Panc1 (cell line): Measurements from ENCODE around the gene NAAA. TPM values are rescaled to one million over a fixed set of nuclear protein-coding genes. Genes with fewer than 3 reads are reported as not detected.

Source experiments
- ATAC-seq: fragments of 200-7000 bp; cut with Tn5 transposase; 2 replicates; pipeline ENCODE4 v1.9.1; 2020; ENCODE audit warnings: mild to moderate bottlenecking, moderate library complexity
- BruUV-seq: library from RNA; stranded (reverse); fragments of 400-500 nt; replicated peaks from 2 replicates; lab custom pipeline; 2021; lab: Mats Ljungman, UMichigan
- CTCF ChIA-PET: fragments of 300-600 bp; sonication (Branson Sonifier 250); formaldehyde crosslinking; loops from one replicate; lab custom pipeline; 2022; ENCODE audit warnings: antibody characterized with exemption; lab: Charles Lee
- POLR2A ChIA-PET: fragments of 300-600 bp; sonication (Branson Sonifier 250); formaldehyde crosslinking; loops from one replicate; lab custom pipeline; 2022; ENCODE audit warnings: antibody characterized with exemption; lab: Charles Lee
- DNase-seq: peaks from one replicate; pipeline ENCODE4 v3.0.0-alpha.2; 2010; ENCODE audit warnings: low read depth, low spot score
- H3K27ac ChIP-seq: 2 replicates; pipeline ENCODE4 v1.5.1; 2011; ENCODE audit warnings: mild to moderate bottlenecking, low read length, inconsistent platforms
- H3K27me3 ChIP-seq: fragments of 200-500 bp; sonication (Bioruptor generic); 2 replicates; pipeline ENCODE4 v1.6.0; 2014; ENCODE audit warnings: low read length, inconsistent platforms; ENCODE audit not compliant: control insufficient read depth, insufficient read depth
- H3K36me3 ChIP-seq: fragments of 200-500 bp; sonication (Bioruptor generic); 2 replicates; pipeline ENCODE4 v1.5.1; 2014; ENCODE audit warnings: inconsistent platforms, mild to moderate bottlenecking, low read length, moderate library complexity; ENCODE audit not compliant: control insufficient read depth, insufficient read depth
- H3K4me1 ChIP-seq: 2 replicates; pipeline ENCODE4 v1.5.1; 2011; ENCODE audit warnings: inconsistent platforms, mild to moderate bottlenecking, low read length, moderate library complexity; ENCODE audit not compliant: control insufficient read depth, insufficient read depth
- H3K4me3 ChIP-seq, 2 experiments: 2 replicates each; pipeline ENCODE4 v1.5.1; 2011 to 2012; ENCODE audit warnings: low read depth in 2 of 2, low read length in 2 of 2, mild to moderate bottlenecking in 2 of 2, inconsistent platforms in 1 of 2, moderate library complexity in 1 of 2
- H3K9me3 ChIP-seq: fragments of 200-500 bp; sonication (Bioruptor generic); 2 replicates; pipeline ENCODE4 v1.5.1; 2014; ENCODE audit warnings: low read depth, mild to moderate bottlenecking, inconsistent platforms, low read length, moderate library complexity; ENCODE audit not compliant: control insufficient read depth, insufficient read depth
- POLR2AphosphoS5 ChIP-seq: IDR thresholded peaks from 2 replicates; pipeline ENCODE4 v1.6.1; 2012; ENCODE audit warnings: mild to moderate bottlenecking, low read depth, low read length, moderate library complexity
- SIN3A ChIP-seq: IDR thresholded peaks from 2 replicates; pipeline ENCODE4 v1.6.1; 2012; ENCODE audit warnings: low read depth, mild to moderate bottlenecking, low read length, moderate library complexity, borderline replicate concordance; ENCODE audit not compliant: insufficient read depth
- TCF7L2 ChIP-seq: IDR thresholded peaks from 2 replicates; pipeline ENCODE4 v1.6.1; 2011; ENCODE audit warnings: mild to moderate bottlenecking, low read depth, low read length, inconsistent platforms
- in situ Hi-C: cut with HindIII; loops from 2 replicates; pipeline ENCODE4 v1.10.0; 2016; ENCODE audit warnings: low sequenced_read_pairs, low pct_unique_long_range_greater_than_20kb
- intact Hi-C: fragments of 100-400 bp; cut with micrococcal nuclease; formaldehyde crosslinking; loops from one replicate; pipeline ENCODE4 v1.10.0; 2022; ENCODE audit not compliant: unreplicated experiment
- total RNA-seq: library from RNA; stranded (reverse); gene quantifications from one replicate; pipeline ENCODE4 v1.2.1, GENCODE V29; 2021; ENCODE audit not compliant: unreplicated experiment
- TF ChIP-seq, protein P1 (sequence below): fragments of 450-650 bp; IDR thresholded peaks from 2 replicates; pipeline ENCODE4 v1.5.1; 2017; ENCODE audit warnings: mild to moderate bottlenecking
- TF ChIP-seq, protein P2 (sequence below), 2 experiments: IDR thresholded peaks; 2 replicates each; pipeline ENCODE4 v1.6.1; 2011 to 2012; ENCODE audit warnings: low read depth in 2 of 2, control low read depth in 1 of 2, low read length in 1 of 2, mild to moderate bottlenecking in 1 of 2, moderate library complexity in 1 of 2; ENCODE audit not compliant: insufficient read depth in 1 of 2

The NAAA gene
- total RNA-seq, 1 experiment from 2014 or later: 11.9 TPM

DNA sequence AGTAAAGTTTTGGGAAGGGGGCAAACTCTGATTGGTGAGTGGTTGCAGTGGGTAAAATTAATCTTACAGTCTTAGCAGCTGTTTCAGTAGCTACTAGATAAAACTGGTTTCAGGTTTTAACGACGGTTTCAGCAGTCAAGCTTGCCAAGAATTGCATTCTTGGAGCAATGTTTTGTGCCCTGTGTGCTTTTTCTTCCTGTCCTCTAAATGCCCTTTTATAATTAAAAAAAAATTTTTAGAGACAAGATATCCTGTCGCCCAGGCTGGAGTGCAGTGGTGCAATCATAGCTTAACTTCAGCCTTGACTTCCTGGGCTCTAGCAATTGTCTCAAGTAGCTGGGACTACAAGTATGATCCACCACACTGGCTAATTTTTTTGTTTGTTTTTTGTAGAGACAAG, 32.3 kb downstream of the NAAA start:
- intact Hi-C loops: no loop called here
- in situ Hi-C loops: no loop called here
- Histone ChIP-seq H3K27me3 (no peaks in the 10 kb centered on the region), H3K4me1 (no peaks in the 10 kb centered on the region), H3K36me3 (no peaks in the 10 kb centered on the region), H3K4me3 (no peak overlapping the region), H3K9me3 (no peaks in the 10 kb centered on the region), H3K27ac (no peak overlapping the region)
- ChIA-PET POLR2A (no interaction called here), CTCF (no interaction called here)
- DNase-seq: no peak
- ATAC-seq: no peak
- no peak for TF ChIP-seq SIN3A
- TF ChIP-seq POLR2AphosphoS5: no peak
- TF ChIP-seq, protein P1, sequence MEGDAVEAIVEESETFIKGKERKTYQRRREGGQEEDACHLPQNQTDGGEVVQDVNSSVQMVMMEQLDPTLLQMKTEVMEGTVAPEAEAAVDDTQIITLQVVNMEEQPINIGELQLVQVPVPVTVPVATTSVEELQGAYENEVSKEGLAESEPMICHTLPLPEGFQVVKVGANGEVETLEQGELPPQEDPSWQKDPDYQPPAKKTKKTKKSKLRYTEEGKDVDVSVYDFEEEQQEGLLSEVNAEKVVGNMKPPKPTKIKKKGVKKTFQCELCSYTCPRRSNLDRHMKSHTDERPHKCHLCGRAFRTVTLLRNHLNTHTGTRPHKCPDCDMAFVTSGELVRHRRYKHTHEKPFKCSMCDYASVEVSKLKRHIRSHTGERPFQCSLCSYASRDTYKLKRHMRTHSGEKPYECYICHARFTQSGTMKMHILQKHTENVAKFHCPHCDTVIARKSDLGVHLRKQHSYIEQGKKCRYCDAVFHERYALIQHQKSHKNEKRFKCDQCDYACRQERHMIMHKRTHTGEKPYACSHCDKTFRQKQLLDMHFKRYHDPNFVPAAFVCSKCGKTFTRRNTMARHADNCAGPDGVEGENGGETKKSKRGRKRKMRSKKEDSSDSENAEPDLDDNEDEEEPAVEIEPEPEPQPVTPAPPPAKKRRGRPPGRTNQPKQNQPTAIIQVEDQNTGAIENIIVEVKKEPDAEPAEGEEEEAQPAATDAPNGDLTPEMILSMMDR: no peak
- no peak for TF ChIP-seq TCF7L2
- TF ChIP-seq, protein P2, sequence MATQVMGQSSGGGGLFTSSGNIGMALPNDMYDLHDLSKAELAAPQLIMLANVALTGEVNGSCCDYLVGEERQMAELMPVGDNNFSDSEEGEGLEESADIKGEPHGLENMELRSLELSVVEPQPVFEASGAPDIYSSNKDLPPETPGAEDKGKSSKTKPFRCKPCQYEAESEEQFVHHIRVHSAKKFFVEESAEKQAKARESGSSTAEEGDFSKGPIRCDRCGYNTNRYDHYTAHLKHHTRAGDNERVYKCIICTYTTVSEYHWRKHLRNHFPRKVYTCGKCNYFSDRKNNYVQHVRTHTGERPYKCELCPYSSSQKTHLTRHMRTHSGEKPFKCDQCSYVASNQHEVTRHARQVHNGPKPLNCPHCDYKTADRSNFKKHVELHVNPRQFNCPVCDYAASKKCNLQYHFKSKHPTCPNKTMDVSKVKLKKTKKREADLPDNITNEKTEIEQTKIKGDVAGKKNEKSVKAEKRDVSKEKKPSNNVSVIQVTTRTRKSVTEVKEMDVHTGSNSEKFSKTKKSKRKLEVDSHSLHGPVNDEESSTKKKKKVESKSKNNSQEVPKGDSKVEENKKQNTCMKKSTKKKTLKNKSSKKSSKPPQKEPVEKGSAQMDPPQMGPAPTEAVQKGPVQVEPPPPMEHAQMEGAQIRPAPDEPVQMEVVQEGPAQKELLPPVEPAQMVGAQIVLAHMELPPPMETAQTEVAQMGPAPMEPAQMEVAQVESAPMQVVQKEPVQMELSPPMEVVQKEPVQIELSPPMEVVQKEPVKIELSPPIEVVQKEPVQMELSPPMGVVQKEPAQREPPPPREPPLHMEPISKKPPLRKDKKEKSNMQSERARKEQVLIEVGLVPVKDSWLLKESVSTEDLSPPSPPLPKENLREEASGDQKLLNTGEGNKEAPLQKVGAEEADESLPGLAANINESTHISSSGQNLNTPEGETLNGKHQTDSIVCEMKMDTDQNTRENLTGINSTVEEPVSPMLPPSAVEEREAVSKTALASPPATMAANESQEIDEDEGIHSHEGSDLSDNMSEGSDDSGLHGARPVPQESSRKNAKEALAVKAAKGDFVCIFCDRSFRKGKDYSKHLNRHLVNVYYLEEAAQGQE (IDR thresholded peaks at IDR 0.05; ENCODE audit: insufficient read depth in 1 of 2, low read depth in 2 of 2, low read length in 1 of 2): no peak
- no TSS peak for BruUV-seq

DNA sequence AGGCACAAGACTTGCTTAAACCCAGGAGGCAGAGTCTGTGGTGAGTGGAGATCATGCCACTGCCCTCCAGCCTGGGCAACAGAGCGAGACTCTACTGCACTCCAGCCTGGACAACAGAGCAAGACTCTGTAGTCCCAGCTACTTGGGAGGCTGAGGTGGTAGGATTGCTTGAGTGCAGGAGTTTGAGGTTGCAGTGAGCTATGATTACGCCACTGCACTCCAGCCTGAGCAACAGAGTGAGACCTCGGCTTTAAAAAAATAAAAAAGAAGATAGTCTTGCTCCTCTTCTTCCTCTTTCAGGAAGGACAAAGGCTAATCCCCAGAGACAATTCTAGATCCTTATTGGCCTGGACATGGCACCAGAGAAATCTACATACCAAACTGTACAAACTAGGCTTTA, 32.8 kb downstream of the NAAA start:
- intact Hi-C loops: no loop called here
- BruUV-seq: no TSS peak
- TF ChIP-seq, protein P2 (IDR thresholded peaks at IDR 0.05; ENCODE audit: insufficient read depth in 1 of 2, low read depth in 2 of 2, low read length in 1 of 2): no peak
- no peaks in the 10 kb centered on the region for H3K9me3 ChIP-seq
- no peak overlapping the region for H3K27ac ChIP-seq
- ChIA-PET CTCF (no interaction called here), POLR2A (no interaction called here)
- no peaks in the 10 kb centered on the region for H3K4me1 ChIP-seq
- H3K36me3 ChIP-seq: no peaks in the 10 kb centered on the region
- in situ Hi-C loops: no loop called here
- H3K27me3 ChIP-seq: no peaks in the 10 kb centered on the region
- DNase-seq (no peak), ATAC-seq (no peak)
- no peak overlapping the region for H3K4me3 ChIP-seq
